ENCODE measurements around the gene GLS.

GRCh38 chr2:190968522-190968921, 87.9 kb downstream of the GLS start:
- no peak for TF ChIP-seq CTCF (IDR thresholded peaks at IDR 0.05)
- no peak for TF ChIP-seq POLR2A (IDR thresholded peaks at IDR 0.05)
- no peak for TF ChIP-seq POLR2AphosphoS5 (IDR thresholded peaks at IDR 0.05)
